PC-9 (cell line): ENCODE results near the gene DOK5.

Experiments used
- EZH2 ChIP-seq: fragments of 200-600 bp; sonication (generic); IDR thresholded peaks from 2 replicates; pipeline ENCODE4 v1.8.0; 2017; ENCODE audit warnings: antibody characterized with exemption, low read depth
- TF ChIP-seq, protein P1 (sequence below): fragments of 200-600 bp; sonication (generic); conservative IDR thresholded peaks from 2 replicates; pipeline ENCODE4 v1.6.1; 2017; ENCODE audit warnings: mixed run types, antibody characterized with exemption, mild to moderate bottlenecking, moderate library complexity

- TF ChIP-seq, protein P1, sequence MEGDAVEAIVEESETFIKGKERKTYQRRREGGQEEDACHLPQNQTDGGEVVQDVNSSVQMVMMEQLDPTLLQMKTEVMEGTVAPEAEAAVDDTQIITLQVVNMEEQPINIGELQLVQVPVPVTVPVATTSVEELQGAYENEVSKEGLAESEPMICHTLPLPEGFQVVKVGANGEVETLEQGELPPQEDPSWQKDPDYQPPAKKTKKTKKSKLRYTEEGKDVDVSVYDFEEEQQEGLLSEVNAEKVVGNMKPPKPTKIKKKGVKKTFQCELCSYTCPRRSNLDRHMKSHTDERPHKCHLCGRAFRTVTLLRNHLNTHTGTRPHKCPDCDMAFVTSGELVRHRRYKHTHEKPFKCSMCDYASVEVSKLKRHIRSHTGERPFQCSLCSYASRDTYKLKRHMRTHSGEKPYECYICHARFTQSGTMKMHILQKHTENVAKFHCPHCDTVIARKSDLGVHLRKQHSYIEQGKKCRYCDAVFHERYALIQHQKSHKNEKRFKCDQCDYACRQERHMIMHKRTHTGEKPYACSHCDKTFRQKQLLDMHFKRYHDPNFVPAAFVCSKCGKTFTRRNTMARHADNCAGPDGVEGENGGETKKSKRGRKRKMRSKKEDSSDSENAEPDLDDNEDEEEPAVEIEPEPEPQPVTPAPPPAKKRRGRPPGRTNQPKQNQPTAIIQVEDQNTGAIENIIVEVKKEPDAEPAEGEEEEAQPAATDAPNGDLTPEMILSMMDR, result no peak
- no peak for TF ChIP-seq EZH2
Observed at GRCh38 chr20:54452277-54452676, 23.1 kb upstream of the DOK5 start.
